SIG-M5 treated with dmso at 0.1 percent for 504 hours (cell line): ENCODE measurements around the gene HMGB3.
"Not testable (repeated sequence)": the region's sequence is repeated elsewhere in the genome, so short reads cannot be mapped to it uniquely, and the experiment has no call there.

Experiments used
- DNase-seq: peaks from one replicate; lab custom pipeline; 2025; ENCODE audit not compliant: unreplicated experiment; lab: John Stamatoyannopoulos, UW

The HMGB3 gene

GRCh38 chrX:150982788-150983520, at the start of gene HMGB3:
HMGB3 (plus strand) TSS chrX:150983335; CDS start chrX:150985600, 2,265 bp downstream.
- DNase-seq: peak; percentile 84

GRCh38 chrX:150933945-150934350, 49.2 kb upstream of the HMGB3 start:
- no peak for DNase-seq

GRCh38 chrX:150934453-150934852, 48.7 kb upstream of the HMGB3 start:
- no peak for DNase-seq

- no peak for DNase-seq
Measured at GRCh38 chrX:150935467-150935866, 47.7 kb upstream of the HMGB3 start.

- DNase-seq: no peak
Measured at GRCh38 chrX:150936556-150936955, 46.6 kb upstream of the HMGB3 start.

GRCh38 chrX:150940844-150941495, 42.2 kb upstream of the HMGB3 start:
- DNase-seq: no peak

- DNase-seq: no peak
Measured at GRCh38 chrX:150941580-150941979, 41.6 kb upstream of the HMGB3 start.

GRCh38 chrX:150942942-150943594, 40.1 kb upstream of the HMGB3 start:
- no peak for DNase-seq

GRCh38 chrX:150944233-150944632, 38.9 kb upstream of the HMGB3 start:
- no peak for DNase-seq

- DNase-seq: no peak
Measured at GRCh38 chrX:150954951-150955350, 28.2 kb upstream of the HMGB3 start.

- no peak for DNase-seq
Measured at GRCh38 chrX:150955590-150955989, 27.5 kb upstream of the HMGB3 start.

- no peak for DNase-seq
Measured at GRCh38 chrX:150958177-150958576, 25.0 kb upstream of the HMGB3 start.

- DNase-seq: no peak
Measured at GRCh38 chrX:150959557-150959956, 23.6 kb upstream of the HMGB3 start.

GRCh38 chrX:150961631-150962030, 21.5 kb upstream of the HMGB3 start:
- DNase-seq: no peak

- DNase-seq: not testable (repeated sequence)
Measured at GRCh38 chrX:150964416-150964815, 18.7 kb upstream of the HMGB3 start.

- no peak for DNase-seq
Measured at GRCh38 chrX:150966235-150966634, 16.9 kb upstream of the HMGB3 start.

GRCh38 chrX:150966742-150967141, 16.4 kb upstream of the HMGB3 start:
- DNase-seq: no peak

GRCh38 chrX:150967786-150968185, 15.3 kb upstream of the HMGB3 start:
- no peak for DNase-seq

- no peak for DNase-seq
Measured at GRCh38 chrX:150968862-150969720, 14.0 kb upstream of the HMGB3 start.

- no peak for DNase-seq
Measured at GRCh38 chrX:150972450-150972849, 10.7 kb upstream of the HMGB3 start.
